SK-N-SH (cell line): ENCODE data around the gene LCA5. TPM values are rescaled to one million over a fixed set of nuclear protein-coding genes. Genes with fewer than 3 reads are reported as not detected.

Experiments
- CTCF ChIA-PET: fragments of 300-600, 350-600 bp; formaldehyde crosslinking; extraction: SDS; loops from one replicate; lab custom pipeline; 2021; lab: Yijun Ruan, JAX
- POLR2A ChIA-PET: fragments of 350-600 bp; sonication (Branson Sonifier 250); formaldehyde crosslinking; extraction: SDS; loops from one replicate; lab custom pipeline; 2020; ENCODE audit warnings: antibody characterized with exemption, inconsistent platforms; lab: Yijun Ruan, JAX
- DNase-seq: peaks from one replicate; pipeline ENCODE4 v3.0.0; 2012
- H2AFZ ChIP-seq: fragments of 200-600 bp; sonication (generic); 2 replicates; pipeline ENCODE4 v1.8.1; 2016; ENCODE audit warnings: antibody characterized with exemption, mild to moderate bottlenecking, low read depth
- H3F3A ChIP-seq: fragments of 200-600 bp; sonication (generic); replicated peaks from 2 replicates; pipeline ENCODE3; 2016; ENCODE audit warnings: antibody characterized with exemption, mild to moderate bottlenecking; ENCODE audit not compliant: insufficient read depth
- H3K27ac ChIP-seq, 2 experiments: fragments of 200-500 bp in 1 of 2; fragments of 200-600 bp in 1 of 2; sonication (Bioruptor generic) in 1 of 2; sonication (generic), shearing (Covaris generic) in 1 of 2; 2 replicates each; pipeline versions ENCODE4 v1.5.1 to v1.6.1; 2014 to 2016; ENCODE audit warnings: low read depth in 2 of 2, inconsistent platforms in 1 of 2, low read length in 1 of 2, mild to moderate bottlenecking in 1 of 2, mixed read lengths in 1 of 2
- H3K27me3 ChIP-seq: fragments of 200-600 bp; sonication (generic), shearing (Covaris generic); 2 replicates; pipeline ENCODE4 v1.6.1; 2016; ENCODE audit warnings: mixed run types; ENCODE audit not compliant: insufficient read depth
- H3K36me3 ChIP-seq, 2 experiments: fragments of 200-500 bp in 1 of 2; fragments of 200-600 bp in 1 of 2; sonication (Bioruptor generic) in 1 of 2; sonication (generic) in 1 of 2; replicated peaks in 1 of 2; 2 replicates each; pipeline versions ENCODE3 to v1.5.1; 2014 to 2016; ENCODE audit warnings: low read length in 1 of 2, mild to moderate bottlenecking in 1 of 2; ENCODE audit not compliant: insufficient read depth in 2 of 2, control insufficient read depth in 1 of 2
- H3K4me1 ChIP-seq, 2 experiments: fragments of 200-500 bp in 1 of 2; fragments of 200-600 bp in 1 of 2; sonication (Bioruptor generic) in 1 of 2; sonication (generic), shearing (Covaris generic) in 1 of 2; 2 replicates each; pipeline versions ENCODE4 v1.5.1 to v1.6.1; 2014 to 2016; ENCODE audit warnings: low read depth in 1 of 2, low read length in 1 of 2, mixed run types in 1 of 2; ENCODE audit not compliant: insufficient read depth in 2 of 2, control insufficient read depth in 1 of 2
- H3K4me2 ChIP-seq: fragments of 200-600 bp; sonication (generic), shearing (Covaris generic); 2 replicates; pipeline ENCODE4 v1.6.1; 2017; ENCODE audit warnings: mixed run types
- H3K4me3 ChIP-seq, 2 experiments: fragments of 200-500 bp in 1 of 2; fragments of 200-600 bp in 1 of 2; sonication (Bioruptor generic) in 1 of 2; sonication (generic), shearing (Covaris generic) in 1 of 2; 2 replicates each; pipeline versions ENCODE4 v1.5.1 to v1.8.1; 2014 to 2016; ENCODE audit warnings: low read depth in 2 of 2, inconsistent platforms in 1 of 2, low read length in 1 of 2, mild to moderate bottlenecking in 1 of 2, mixed read lengths in 1 of 2, moderate library complexity in 1 of 2
- H3K79me2 ChIP-seq: fragments of 200-600 bp; sonication (generic); 2 replicates; pipeline ENCODE4 v1.8.1; 2017; ENCODE audit warnings: mild to moderate bottlenecking; ENCODE audit not compliant: insufficient read depth
- H3K9ac ChIP-seq: fragments of 200-600 bp; sonication (generic); 2 replicates; pipeline ENCODE4 v1.6.1; 2017; ENCODE audit warnings: mixed run types
- H3K9me2 ChIP-seq: fragments of 200-600 bp; sonication (generic); 2 replicates; pipeline ENCODE4 v1.6.1; 2017; ENCODE audit warnings: mixed run types
- H3K9me3 ChIP-seq: fragments of 200-600 bp; sonication (generic); 2 replicates; pipeline ENCODE4 v1.6.1; 2017; ENCODE audit warnings: mixed run types, mild to moderate bottlenecking, moderate library complexity
- H4K20me1 ChIP-seq: fragments of 200-600 bp; sonication (generic); 2 replicates; pipeline ENCODE4 v1.6.1; 2017; ENCODE audit warnings: mild to moderate bottlenecking, mixed run types; ENCODE audit not compliant: insufficient read depth
- CHD2 ChIP-seq: fragments of 150-350 bp; IDR thresholded peaks from 2 replicates; pipeline ENCODE4 v1.6.1; 2018; ENCODE audit warnings: low read length; ENCODE audit not compliant: partially characterized antibody
- EP300 ChIP-seq, 2 experiments: IDR thresholded peaks; 2 replicates each; pipeline versions ENCODE4 v1.4.0 to v1.6.1; 2012; ENCODE audit warnings: borderline replicate concordance in 1 of 2, low read depth in 1 of 2, low read length in 1 of 2
- EZH2phosphoT487 ChIP-seq: fragments of 200-600 bp; sonication (generic); IDR thresholded peaks from 2 replicates; pipeline ENCODE4 v1.6.1; 2017; ENCODE audit warnings: low read depth, mixed run types, mild to moderate bottlenecking, antibody characterized with exemption, moderate library complexity, borderline replicate concordance
- FOSL2 ChIP-seq: IDR thresholded peaks from 2 replicates; pipeline ENCODE4 v1.4.0; 2012; ENCODE audit warnings: low read depth, mild to moderate bottlenecking, moderate library complexity, borderline replicate concordance
- FOXJ3 ChIP-seq: sonication (generic); formaldehyde crosslinking; IDR thresholded peaks from 2 replicates; pipeline ENCODE4 v1.5.1; 2020; ENCODE audit warnings: mild to moderate bottlenecking, missing genetic modification reagents
- GABPA ChIP-seq: IDR thresholded peaks from 2 replicates; pipeline ENCODE4 v1.4.0; 2012; ENCODE audit warnings: low read depth, mild to moderate bottlenecking
- GATA2 ChIP-seq: sonication (generic); formaldehyde crosslinking; IDR thresholded peaks from 2 replicates; pipeline ENCODE4 v1.5.0; 2020; ENCODE audit warnings: mild to moderate bottlenecking, missing genetic modification reagents
- MEF2A ChIP-seq: IDR thresholded peaks from 2 replicates; pipeline ENCODE4 v1.4.0; 2012; ENCODE audit warnings: low read depth, borderline replicate concordance
- MXI1 ChIP-seq: IDR thresholded peaks from 2 replicates; pipeline ENCODE4 v1.6.1; 2012; ENCODE audit warnings: mild to moderate bottlenecking, low read depth, low read length, improper control_type of control experiment
- NFIC ChIP-seq: IDR thresholded peaks from 2 replicates; pipeline ENCODE4 v1.4.0; 2012; ENCODE audit warnings: borderline replicate concordance
- POLR2AphosphoS5 ChIP-seq: IDR thresholded peaks from 2 replicates; pipeline ENCODE4 v1.6.1; 2012; ENCODE audit warnings: low read depth, low read length
- RAD21 ChIP-seq: IDR thresholded peaks from 2 replicates; pipeline ENCODE4 v1.6.1; 2012; ENCODE audit warnings: mild to moderate bottlenecking, low read length
- RCOR1 ChIP-seq: fragments of 150-350 bp; IDR thresholded peaks from 2 replicates; pipeline ENCODE4 v1.6.1; 2017; ENCODE audit warnings: antibody characterized with exemption, low read length
- RFX5 ChIP-seq: IDR thresholded peaks from 2 replicates; pipeline ENCODE4 v1.6.1; 2012; ENCODE audit warnings: mild to moderate bottlenecking, improper control_type of control experiment, low read length
- SMC3 ChIP-seq: IDR thresholded peaks from 2 replicates; pipeline ENCODE4 v1.6.1; 2012; ENCODE audit warnings: low read depth, low read length, improper control_type of control experiment
- YY1 ChIP-seq: IDR thresholded peaks from 2 replicates; pipeline ENCODE4 v1.4.0; 2012; ENCODE audit warnings: low read depth, mild to moderate bottlenecking
- WGBS: methylation state at CpG from one replicate; pipeline ENCODE4 v1.1.6; 2017; ENCODE audit warnings: low lambda C conversion rate; 5-methylcytosine and 5-hydroxymethylcytosine counted together
- polyA plus RNA-seq, 3 experiments: library from polyadenylated mRNA; depleted of rRNA; stranded (reverse); fragments of >200 nt; gene quantifications; 2 replicates each; pipeline ENCODE4 v1.2.3, GENCODE V29; 2012
- TF ChIP-seq, protein P1 (sequence below): IDR thresholded peaks from 2 replicates; pipeline ENCODE4; 2012
- TF ChIP-seq, protein P2 (sequence below): fragments of 150-350 bp; IDR thresholded peaks from 2 replicates; pipeline ENCODE4 v1.6.1; 2016; ENCODE audit warnings: mild to moderate bottlenecking, low read depth, low read length
- TF ChIP-seq, protein P3 (sequence below): IDR thresholded peaks from 2 replicates; pipeline ENCODE4 v1.4.0; 2012; ENCODE audit warnings: low read depth, borderline replicate concordance
- TF ChIP-seq, protein P4 (sequence below): fragments of 150-350 bp; IDR thresholded peaks from 2 replicates; pipeline ENCODE4 v1.6.1; 2017; ENCODE audit warnings: antibody characterized with exemption, low read length, low read depth, borderline replicate concordance

The LCA5 gene
- polyA plus RNA-seq, 1 of the 3 experiments (the other 2 are of a cell fraction): 0.61 TPM

DNA sequence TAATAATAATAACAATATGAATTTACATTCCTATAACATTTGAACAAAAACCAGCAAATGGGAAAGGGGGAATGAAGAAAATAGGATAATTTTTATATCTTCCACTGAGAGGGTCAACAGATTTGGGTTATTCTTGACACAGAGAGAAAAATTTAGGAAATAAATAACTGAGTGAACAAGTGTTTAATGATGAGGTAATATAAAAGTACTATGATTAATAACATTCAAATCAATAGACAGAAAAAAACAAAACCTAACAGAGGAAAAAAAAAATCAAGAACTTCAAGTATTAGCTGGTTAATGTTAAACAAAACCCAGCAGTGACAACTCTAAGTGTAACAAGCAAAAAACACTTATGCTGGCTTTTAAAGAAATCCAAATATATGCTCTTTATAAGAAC is 66.5 kb downstream of the LCA5 start:
- no peak overlapping the region for H3K27ac ChIP-seq
- no peaks in the 10 kb centered on the region for H3K27me3 ChIP-seq

DNA sequence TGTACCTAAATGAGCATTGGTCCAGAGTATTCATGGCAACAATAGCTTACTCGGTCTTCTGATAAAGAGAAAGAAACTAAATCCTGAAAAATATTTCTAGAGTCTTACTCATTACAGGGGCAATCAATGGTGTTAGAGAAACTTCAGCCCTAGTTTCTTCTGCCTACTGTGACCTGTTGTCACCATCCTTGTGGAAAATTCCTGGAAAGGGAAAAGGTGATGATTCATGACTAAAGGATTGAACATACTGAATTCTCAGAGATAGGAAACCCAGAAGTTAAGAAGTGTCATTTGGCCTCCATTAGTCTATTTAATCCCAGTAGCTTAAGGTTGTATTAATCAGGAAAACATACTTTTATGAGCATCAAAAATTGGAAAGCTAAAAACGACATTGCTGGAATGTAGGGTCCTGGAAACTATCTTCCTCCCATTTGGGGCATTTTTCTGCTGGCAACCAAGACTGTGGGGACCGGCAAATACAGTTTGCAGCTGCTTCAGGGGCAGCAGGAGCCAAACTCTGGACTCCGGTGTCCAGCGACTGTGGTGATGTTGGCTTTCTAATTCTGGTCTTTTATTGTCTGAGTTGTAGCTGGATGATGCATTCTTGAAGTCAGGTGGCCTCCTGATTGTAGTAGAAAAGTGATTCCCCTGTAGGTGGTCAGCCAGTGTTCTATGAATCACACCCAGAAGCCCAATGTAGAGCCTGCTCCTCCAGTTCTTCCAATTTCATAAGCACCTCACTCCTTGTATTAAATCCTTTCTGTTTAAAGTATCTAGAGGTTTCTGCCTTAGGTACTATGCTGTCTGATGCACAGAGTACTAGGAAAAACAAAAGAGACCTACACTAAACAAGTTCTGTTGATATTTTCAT is 67.6 kb downstream of the LCA5 start:
- Histone ChIP-seq H3F3A (no peaks in the 10 kb centered on the region), H3K4me2 (no peak overlapping the region), H3K79me2 (no peaks in the 10 kb centered on the region), H3K27ac (no peak overlapping the region), H3K4me3 (no peak overlapping the region), H3K27me3 (no peaks in the 10 kb centered on the region), H2AFZ (no peak overlapping the region), H4K20me1 (no peaks in the 10 kb centered on the region), H3K9me2 (no peaks in the 10 kb centered on the region)
- DNase-seq: no peak
- ChIA-PET CTCF (interaction anchor here (1.0 kb wide), 2 partner anchors 102 to 244 kb away, joined by 3 to 6 read pairs; no protein-coding TSS in a partner anchor), POLR2A (no interaction called here)
- WGBS: 81% methylated on average over 5 of the region's 5 CpGs
- TF ChIP-seq GABPA (no peak), FOSL2 (no peak), MEF2A (no peak), FOXJ3 (no peak), EP300 (IDR thresholded peaks at IDR 0.05; ENCODE audit: borderline replicate concordance in 1 of 2, low read depth in 1 of 2, low read length in 1 of 2) (no peak), RAD21 (no peak), CHD2 (no peak), MXI1 (no peak), SMC3 (no peak), GATA2 (no peak), RCOR1 (no peak), POLR2AphosphoS5 (no peak), RFX5 (no peak), YY1 (no peak)
- TF ChIP-seq, protein P1, sequence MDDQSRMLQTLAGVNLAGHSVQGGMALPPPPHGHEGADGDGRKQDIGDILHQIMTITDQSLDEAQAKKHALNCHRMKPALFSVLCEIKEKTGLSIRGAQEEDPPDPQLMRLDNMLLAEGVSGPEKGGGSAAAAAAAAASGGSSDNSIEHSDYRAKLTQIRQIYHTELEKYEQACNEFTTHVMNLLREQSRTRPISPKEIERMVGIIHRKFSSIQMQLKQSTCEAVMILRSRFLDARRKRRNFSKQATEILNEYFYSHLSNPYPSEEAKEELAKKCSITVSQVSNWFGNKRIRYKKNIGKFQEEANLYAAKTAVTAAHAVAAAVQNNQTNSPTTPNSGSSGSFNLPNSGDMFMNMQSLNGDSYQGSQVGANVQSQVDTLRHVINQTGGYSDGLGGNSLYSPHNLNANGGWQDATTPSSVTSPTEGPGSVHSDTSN: no peak
- TF ChIP-seq, protein P2, sequence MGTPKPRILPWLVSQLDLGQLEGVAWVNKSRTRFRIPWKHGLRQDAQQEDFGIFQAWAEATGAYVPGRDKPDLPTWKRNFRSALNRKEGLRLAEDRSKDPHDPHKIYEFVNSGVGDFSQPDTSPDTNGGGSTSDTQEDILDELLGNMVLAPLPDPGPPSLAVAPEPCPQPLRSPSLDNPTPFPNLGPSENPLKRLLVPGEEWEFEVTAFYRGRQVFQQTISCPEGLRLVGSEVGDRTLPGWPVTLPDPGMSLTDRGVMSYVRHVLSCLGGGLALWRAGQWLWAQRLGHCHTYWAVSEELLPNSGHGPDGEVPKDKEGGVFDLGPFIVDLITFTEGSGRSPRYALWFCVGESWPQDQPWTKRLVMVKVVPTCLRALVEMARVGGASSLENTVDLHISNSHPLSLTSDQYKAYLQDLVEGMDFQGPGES: no peak
- TF ChIP-seq, protein P3, sequence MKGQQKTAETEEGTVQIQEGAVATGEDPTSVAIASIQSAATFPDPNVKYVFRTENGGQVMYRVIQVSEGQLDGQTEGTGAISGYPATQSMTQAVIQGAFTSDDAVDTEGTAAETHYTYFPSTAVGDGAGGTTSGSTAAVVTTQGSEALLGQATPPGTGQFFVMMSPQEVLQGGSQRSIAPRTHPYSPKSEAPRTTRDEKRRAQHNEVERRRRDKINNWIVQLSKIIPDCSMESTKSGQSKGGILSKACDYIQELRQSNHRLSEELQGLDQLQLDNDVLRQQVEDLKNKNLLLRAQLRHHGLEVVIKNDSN: no peak
- TF ChIP-seq, protein P4, sequence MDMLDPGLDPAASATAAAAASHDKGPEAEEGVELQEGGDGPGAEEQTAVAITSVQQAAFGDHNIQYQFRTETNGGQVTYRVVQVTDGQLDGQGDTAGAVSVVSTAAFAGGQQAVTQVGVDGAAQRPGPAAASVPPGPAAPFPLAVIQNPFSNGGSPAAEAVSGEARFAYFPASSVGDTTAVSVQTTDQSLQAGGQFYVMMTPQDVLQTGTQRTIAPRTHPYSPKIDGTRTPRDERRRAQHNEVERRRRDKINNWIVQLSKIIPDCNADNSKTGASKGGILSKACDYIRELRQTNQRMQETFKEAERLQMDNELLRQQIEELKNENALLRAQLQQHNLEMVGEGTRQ: no peak
- TF ChIP-seq, all 33 proteins: peak for 0
- H3K9me3 ChIP-seq: no peaks in the 10 kb centered on the region
- no peak overlapping the region for H3K9ac ChIP-seq
- H3K4me1 ChIP-seq: peaks cover 0 to 14% of the 10 kb centered on the region in 2 experiments
- no peaks in the 10 kb centered on the region for H3K36me3 ChIP-seq

More for the DNA sequence above, 66.5 kb downstream of the LCA5 start:
- no peak for DNase-seq
- Histone ChIP-seq H3K4me3 (no peak overlapping the region), H3K36me3 (no peaks in the 10 kb centered on the region), H3K9ac (no peak overlapping the region), H3K4me2 (no peak overlapping the region), H3K4me1 (peaks cover 0 to 14% of the 10 kb centered on the region in 2 experiments), H3K9me3 (no peaks in the 10 kb centered on the region), H3F3A (no peaks in the 10 kb centered on the region), H4K20me1 (no peaks in the 10 kb centered on the region), H3K9me2 (no peaks in the 10 kb centered on the region), H2AFZ (no peak overlapping the region), H3K79me2 (no peaks in the 10 kb centered on the region)
- no peak for TF ChIP-seq EZH2phosphoT487
- no peak for TF ChIP-seq NFIC
- no peak for TF ChIP-seq GABPA
- TF ChIP-seq, protein P2: no peak
- ChIA-PET POLR2A (no interaction called here), CTCF (no interaction called here)
